HFFc6 (cell line): ENCODE results near the gene PKP3. TPM values are rescaled to one million over a fixed set of nuclear protein-coding genes. Genes with fewer than 3 reads are reported as not detected.
"Not testable (repeated sequence)": the region's sequence is repeated elsewhere in the genome, so short reads cannot be mapped to it uniquely, and the experiment has no call there.

ENCODE experiments used
- DNase-seq: peaks from one replicate; pipeline ENCODE4 v3.0.0-alpha.2; 2018
- H3K27ac Mint-ChIP-seq: 2 replicates; pipeline ENCODE4 v1.8.0; 2020; ENCODE audit warnings: mild to moderate bottlenecking, mixed read lengths
- H3K27me3 Mint-ChIP-seq: 2 replicates; pipeline ENCODE4 v1.8.0; 2021; ENCODE audit warnings: mild to moderate bottlenecking, moderate library complexity, mixed read lengths; ENCODE audit not compliant: insufficient read depth
- H3K36me3 Mint-ChIP-seq: 2 replicates; pipeline ENCODE4 v1.8.0; 2021; ENCODE audit warnings: low read depth, mixed read lengths
- H3K4me1 Mint-ChIP-seq: 2 replicates; pipeline ENCODE4 v1.8.0; 2020; ENCODE audit warnings: low read depth, mixed read lengths
- H3K4me3 Mint-ChIP-seq: 2 replicates; pipeline ENCODE4 v1.8.0; 2020; ENCODE audit warnings: mild to moderate bottlenecking, moderate library complexity, mixed read lengths
- H3K9me3 Mint-ChIP-seq: 2 replicates; pipeline ENCODE4 v1.8.0; 2020; ENCODE audit warnings: mild to moderate bottlenecking, mixed read lengths
- total RNA-seq, 6 experiments: library from RNA; stranded (reverse); fragmentation: NEBNext Ultra II Directional; extraction: Animal tissue kit (Norgen Biotek cat#: 25700); gene quantifications; 2 replicates in 1 of 6; 3 replicates in 5 of 6; pipeline ENCODE4 v1.2.3, GENCODE V29; 2021
- TF ChIP-seq, protein P1 (sequence below): fragments of 200-600 bp; sonication (generic); IDR thresholded peaks from 2 replicates; pipeline ENCODE4 v1.5.0; 2021; ENCODE audit warnings: antibody characterized with exemption, mild to moderate bottlenecking

PKP3 gene
- total RNA-seq, 6 experiments from 2014 or later = 2.5 to 3.3 (median 2.9) TPM

DNA sequence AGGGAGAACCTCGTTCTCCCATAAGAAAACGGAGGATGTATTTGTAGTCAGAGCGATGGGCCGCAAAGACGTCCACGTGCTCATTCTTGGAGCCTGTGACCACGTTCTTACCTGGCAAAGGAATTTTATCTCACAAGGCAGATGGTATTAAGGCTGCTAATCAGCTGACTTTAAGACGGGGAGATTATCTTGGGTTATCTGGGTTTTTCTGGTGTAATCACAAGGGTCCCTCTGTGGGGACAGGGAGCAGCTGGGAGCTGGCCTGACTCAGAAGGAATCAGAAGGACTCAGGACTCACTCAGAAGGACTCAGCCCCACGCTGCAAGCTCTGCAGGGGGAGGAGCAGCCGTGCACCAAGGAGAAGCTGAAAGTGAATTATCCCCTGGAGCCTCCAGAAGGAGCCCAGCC lies 28.2 kb downstream of the PKP3 start:
- Mint-ChIP-seq H3K4me3 (no peak overlapping the region), H3K36me3 (no peaks in the 10 kb centered on the region), H3K27ac (no peak overlapping the region), H3K9me3 (no peaks in the 10 kb centered on the region), H3K4me1 (no peaks in the 10 kb centered on the region), H3K27me3 (peaks cover 11% of the 10 kb centered on the region)
- TF ChIP-seq, protein P1, sequence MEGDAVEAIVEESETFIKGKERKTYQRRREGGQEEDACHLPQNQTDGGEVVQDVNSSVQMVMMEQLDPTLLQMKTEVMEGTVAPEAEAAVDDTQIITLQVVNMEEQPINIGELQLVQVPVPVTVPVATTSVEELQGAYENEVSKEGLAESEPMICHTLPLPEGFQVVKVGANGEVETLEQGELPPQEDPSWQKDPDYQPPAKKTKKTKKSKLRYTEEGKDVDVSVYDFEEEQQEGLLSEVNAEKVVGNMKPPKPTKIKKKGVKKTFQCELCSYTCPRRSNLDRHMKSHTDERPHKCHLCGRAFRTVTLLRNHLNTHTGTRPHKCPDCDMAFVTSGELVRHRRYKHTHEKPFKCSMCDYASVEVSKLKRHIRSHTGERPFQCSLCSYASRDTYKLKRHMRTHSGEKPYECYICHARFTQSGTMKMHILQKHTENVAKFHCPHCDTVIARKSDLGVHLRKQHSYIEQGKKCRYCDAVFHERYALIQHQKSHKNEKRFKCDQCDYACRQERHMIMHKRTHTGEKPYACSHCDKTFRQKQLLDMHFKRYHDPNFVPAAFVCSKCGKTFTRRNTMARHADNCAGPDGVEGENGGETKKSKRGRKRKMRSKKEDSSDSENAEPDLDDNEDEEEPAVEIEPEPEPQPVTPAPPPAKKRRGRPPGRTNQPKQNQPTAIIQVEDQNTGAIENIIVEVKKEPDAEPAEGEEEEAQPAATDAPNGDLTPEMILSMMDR = no peak
- DNase-seq = no peak

DNA sequence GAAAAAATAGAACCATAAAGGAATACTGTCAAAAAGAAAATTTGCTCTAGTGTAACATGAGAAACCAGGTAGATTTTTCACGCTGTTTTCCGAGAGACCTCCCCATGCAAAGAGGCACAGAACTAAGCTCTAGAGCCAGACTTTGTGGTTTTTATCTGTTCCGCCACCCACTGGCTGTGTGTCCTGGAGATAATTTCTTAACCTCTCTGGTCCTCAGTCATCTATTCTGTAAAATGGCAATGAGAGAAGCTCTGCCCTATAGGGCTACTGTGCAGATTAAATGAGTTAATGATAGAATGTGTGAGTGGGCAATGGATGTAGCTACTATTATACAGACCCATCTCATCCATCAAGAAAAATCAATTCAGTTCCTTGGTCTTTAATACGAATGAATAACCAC lies 30.2 kb downstream of the PKP3 start:
- DNase-seq = no peak
- H3K9me3 Mint-ChIP-seq = no peaks in the 10 kb centered on the region
- no peak overlapping the region for H3K27ac Mint-ChIP-seq
- TF ChIP-seq, protein P1 = no peak
- H3K4me1 Mint-ChIP-seq = no peaks in the 10 kb centered on the region
- no peak overlapping the region for H3K4me3 Mint-ChIP-seq
- peaks cover 19% of the 10 kb centered on the region for H3K27me3 Mint-ChIP-seq
- H3K36me3 Mint-ChIP-seq = no peaks in the 10 kb centered on the region

- not testable (repeated sequence) for H3K4me1 Mint-ChIP-seq, DNase-seq, H3K4me3 Mint-ChIP-seq, H3K36me3 Mint-ChIP-seq, H3K27ac Mint-ChIP-seq, H3K9me3 Mint-ChIP-seq
- H3K27me3 Mint-ChIP-seq = peaks cover 19% of the 10 kb centered on the region
Measured at GRCh38 chr11:424766-425165, 30.8 kb downstream of the PKP3 start.

- Mint-ChIP-seq H3K36me3 (no peaks in the 10 kb centered on the region), H3K9me3 (no peaks in the 10 kb centered on the region), H3K4me3 (no peak overlapping the region), H3K4me1 (no peaks in the 10 kb centered on the region), H3K27me3 (peaks cover 19% of the 10 kb centered on the region), H3K27ac (no peak overlapping the region)
- TF ChIP-seq, protein P1 = no peak
- DNase-seq = no peak
Measured at GRCh38 chr11:425301-425700, 31.3 kb downstream of the PKP3 start.

GRCh38 chr11:426851-427250 lies 32.8 kb downstream of the PKP3 start:
- TF ChIP-seq, protein P1 = no peak
- H3K9me3 Mint-ChIP-seq = no peaks in the 10 kb centered on the region
- DNase-seq = no peak
- no peak overlapping the region for H3K27ac Mint-ChIP-seq
- peaks cover 17% of the 10 kb centered on the region for H3K27me3 Mint-ChIP-seq
- H3K36me3 Mint-ChIP-seq = no peaks in the 10 kb centered on the region
- H3K4me3 Mint-ChIP-seq = no peak overlapping the region
- no peaks in the 10 kb centered on the region for H3K4me1 Mint-ChIP-seq

GRCh38 chr11:428295-428694 lies 34.3 kb downstream of the PKP3 start:
- Mint-ChIP-seq H3K27me3 (peaks cover 17% of the 10 kb centered on the region), H3K4me3 (no peak overlapping the region), H3K36me3 (no peaks in the 10 kb centered on the region), H3K27ac (no peak overlapping the region), H3K9me3 (no peaks in the 10 kb centered on the region), H3K4me1 (no peaks in the 10 kb centered on the region)
- TF ChIP-seq, protein P1 = no peak
- DNase-seq = no peak
